Nephron (organoid): ENCODE results near the gene PLPP3.
"Not testable (repeated sequence)": the region's sequence is repeated elsewhere in the genome, so short reads cannot be mapped to it uniquely, and the experiment has no call there.

Experiments
- H3K27ac Mint-ChIP-seq, 3 experiments: 2 replicates each; pipeline ENCODE4 v1.8.0; 2020; ENCODE audit warnings: mixed read lengths in 3 of 3, mild to moderate bottlenecking in 2 of 3, moderate library complexity in 1 of 3
- H3K27me3 Mint-ChIP-seq: 2 replicates; pipeline ENCODE4 v1.8.0; 2021; ENCODE audit warnings: low read depth, mild to moderate bottlenecking, moderate library complexity, mixed read lengths
- H3K36me3 Mint-ChIP-seq: 2 replicates; pipeline ENCODE4 v1.8.0; 2020; ENCODE audit warnings: low read depth, mixed read lengths
- H3K4me1 Mint-ChIP-seq: 2 replicates; pipeline ENCODE4 v1.8.0; 2020; ENCODE audit warnings: mixed read lengths
- H3K4me3 Mint-ChIP-seq, 3 experiments: 2 replicates each; pipeline ENCODE4 v1.8.0; 2020; ENCODE audit warnings: mild to moderate bottlenecking in 3 of 3, mixed read lengths in 3 of 3, moderate library complexity in 2 of 3
- H3K9me3 Mint-ChIP-seq: 2 replicates; pipeline ENCODE4 v1.8.0; 2020; ENCODE audit warnings: mixed read lengths
- CTCF ChIP-seq, 3 experiments: fragments of 200-600 bp; sonication (generic); IDR thresholded peaks; one replicate each; pipeline ENCODE4 v1.5.0; 2021; ENCODE audit warnings: antibody characterized with exemption in 3 of 3; ENCODE audit not compliant: unreplicated experiment in 3 of 3

The PLPP3 gene

GRCh38 chr1:56617141-56617540 is 37.8 kb upstream of the PLPP3 start:
- Mint-ChIP-seq H3K4me1 (no peaks in the 10 kb centered on the region), H3K9me3 (peaks cover 16% of the 10 kb centered on the region), H3K27ac (no peak overlapping the region), H3K4me3 (no peak overlapping the region), H3K27me3 (no peaks in the 10 kb centered on the region), H3K36me3 (peaks cover 6% of the 10 kb centered on the region)
- no peak for TF ChIP-seq CTCF (IDR thresholded peaks at IDR 0.05; ENCODE audit: unreplicated experiment in 3 of 3)

GRCh38 chr1:56610770-56611169 is 31.4 kb upstream of the PLPP3 start:
- peaks cover 37% of the 10 kb centered on the region for H3K9me3 Mint-ChIP-seq
- not testable (repeated sequence) for H3K27ac Mint-ChIP-seq, H3K36me3 Mint-ChIP-seq, H3K4me3 Mint-ChIP-seq, H3K4me1 Mint-ChIP-seq, H3K27me3 Mint-ChIP-seq

GRCh38 chr1:56610097-56610496 is 30.7 kb upstream of the PLPP3 start:
- not testable (repeated sequence) for H3K36me3 Mint-ChIP-seq, H3K27ac Mint-ChIP-seq, H3K4me1 Mint-ChIP-seq, H3K27me3 Mint-ChIP-seq, H3K4me3 Mint-ChIP-seq
- H3K9me3 Mint-ChIP-seq: peaks cover 37% of the 10 kb centered on the region

DNA sequence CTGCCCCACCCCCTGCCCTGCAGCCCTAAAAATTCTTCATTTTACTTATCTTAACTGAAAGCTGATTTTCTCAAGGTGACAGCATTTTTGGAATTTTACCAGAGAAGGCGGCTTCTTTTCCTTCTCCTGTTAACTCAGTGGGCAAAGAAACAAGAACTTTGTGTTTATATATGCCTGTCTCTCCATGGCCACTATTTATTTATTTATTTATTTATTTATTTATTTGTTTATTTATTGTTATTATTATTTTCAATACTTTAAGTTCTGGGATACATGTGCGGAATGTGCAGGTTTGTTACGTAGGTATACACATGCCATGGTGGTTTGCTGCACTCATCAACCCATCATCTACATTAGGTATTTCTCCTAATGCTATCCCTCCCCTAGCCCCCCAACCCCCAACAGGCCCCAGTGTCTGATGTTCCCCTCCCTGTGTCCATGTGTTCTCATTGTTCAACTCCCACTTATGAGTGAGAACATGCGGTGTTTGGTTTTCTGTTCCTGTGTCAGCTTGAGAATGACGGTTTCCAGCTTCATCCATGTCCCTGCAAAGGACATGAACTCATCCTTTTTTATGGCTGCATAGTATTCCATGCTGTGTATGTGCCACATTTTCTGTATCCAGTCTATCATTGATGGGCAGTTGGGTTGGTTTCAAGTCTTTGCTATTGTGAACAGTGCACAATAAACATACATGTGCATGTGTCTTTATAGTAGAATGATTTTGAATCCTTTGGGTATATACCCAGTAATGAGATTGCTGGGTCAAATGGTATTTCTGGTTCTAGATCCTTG is 16.2 kb upstream of the PLPP3 start:
- not testable (repeated sequence) for H3K4me3 Mint-ChIP-seq, H3K27me3 Mint-ChIP-seq, H3K36me3 Mint-ChIP-seq, H3K4me1 Mint-ChIP-seq, H3K27ac Mint-ChIP-seq
- H3K9me3 Mint-ChIP-seq: peaks cover 13% of the 10 kb centered on the region

GRCh38 chr1:56591909-56592308 is 12.5 kb upstream of the PLPP3 start:
- TF ChIP-seq CTCF (IDR thresholded peaks at IDR 0.05; ENCODE audit: unreplicated experiment in 3 of 3): no peak
- Mint-ChIP-seq H3K27ac (no peak overlapping the region), H3K36me3 (no peaks in the 10 kb centered on the region), H3K4me3 (no peak overlapping the region), H3K9me3 (peaks cover 8% of the 10 kb centered on the region), H3K27me3 (no peaks in the 10 kb centered on the region), H3K4me1 (no peaks in the 10 kb centered on the region)

DNA sequence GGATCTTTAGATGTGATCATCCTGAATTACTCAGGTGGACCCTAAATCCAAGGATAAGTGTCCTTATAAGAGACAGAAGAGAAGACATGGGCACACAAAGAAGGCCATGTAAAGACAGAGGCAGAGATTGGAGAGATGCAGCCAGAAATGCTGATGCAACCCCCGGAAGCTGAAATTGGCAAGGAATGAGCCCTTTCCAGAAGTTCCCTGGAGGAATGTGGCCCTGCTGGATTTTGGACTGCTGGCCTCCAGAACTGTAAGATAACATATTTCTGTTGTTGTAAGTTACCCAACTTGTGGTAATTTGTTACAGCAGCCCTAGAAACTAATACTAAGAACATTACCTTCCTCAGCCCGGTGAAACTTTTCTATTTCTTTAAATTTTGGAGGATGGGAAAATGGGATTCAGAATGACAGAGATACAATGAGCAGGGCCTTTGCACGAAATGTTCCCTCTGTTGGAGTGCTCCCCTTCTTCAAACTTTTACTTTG is 11.2 kb upstream of the PLPP3 start:
- no peak for TF ChIP-seq CTCF (IDR thresholded peaks at IDR 0.05; ENCODE audit: unreplicated experiment in 3 of 3)
- Mint-ChIP-seq H3K36me3 (no peaks in the 10 kb centered on the region), H3K27ac (no peak overlapping the region), H3K4me1 (no peaks in the 10 kb centered on the region), H3K9me3 (peaks cover 2% of the 10 kb centered on the region), H3K4me3 (no peak overlapping the region), H3K27me3 (no peaks in the 10 kb centered on the region)

- no peak overlapping the region for H3K4me3 Mint-ChIP-seq
- H3K36me3 Mint-ChIP-seq: no peaks in the 10 kb centered on the region
- no peak overlapping the region for H3K27ac Mint-ChIP-seq
- peaks cover 2% of the 10 kb centered on the region for H3K9me3 Mint-ChIP-seq
- no peaks in the 10 kb centered on the region for H3K4me1 Mint-ChIP-seq
- no peak for TF ChIP-seq CTCF (IDR thresholded peaks at IDR 0.05; ENCODE audit: unreplicated experiment in 3 of 3)
- no peaks in the 10 kb centered on the region for H3K27me3 Mint-ChIP-seq
These were observed 10.0 kb upstream of the PLPP3 start for GRCh38 chr1:56589369-56589768.
